NOMO-1 (cell line): ENCODE measurements around the gene GNG13.
"Not testable (repeated sequence)": the region's sequence is repeated elsewhere in the genome, so short reads cannot be mapped to it uniquely, and the experiment has no call there.

Source experiments
- DNase-seq, 2 experiments: peaks; one replicate each; lab custom pipeline; 2025; ENCODE audit not compliant: unreplicated experiment in 2 of 2; lab: John Stamatoyannopoulos, UW

Gene GNG13

GRCh38 chr16:832652-833336 is 32.3 kb upstream of the GNG13 start:
- no peak for DNase-seq

DNA sequence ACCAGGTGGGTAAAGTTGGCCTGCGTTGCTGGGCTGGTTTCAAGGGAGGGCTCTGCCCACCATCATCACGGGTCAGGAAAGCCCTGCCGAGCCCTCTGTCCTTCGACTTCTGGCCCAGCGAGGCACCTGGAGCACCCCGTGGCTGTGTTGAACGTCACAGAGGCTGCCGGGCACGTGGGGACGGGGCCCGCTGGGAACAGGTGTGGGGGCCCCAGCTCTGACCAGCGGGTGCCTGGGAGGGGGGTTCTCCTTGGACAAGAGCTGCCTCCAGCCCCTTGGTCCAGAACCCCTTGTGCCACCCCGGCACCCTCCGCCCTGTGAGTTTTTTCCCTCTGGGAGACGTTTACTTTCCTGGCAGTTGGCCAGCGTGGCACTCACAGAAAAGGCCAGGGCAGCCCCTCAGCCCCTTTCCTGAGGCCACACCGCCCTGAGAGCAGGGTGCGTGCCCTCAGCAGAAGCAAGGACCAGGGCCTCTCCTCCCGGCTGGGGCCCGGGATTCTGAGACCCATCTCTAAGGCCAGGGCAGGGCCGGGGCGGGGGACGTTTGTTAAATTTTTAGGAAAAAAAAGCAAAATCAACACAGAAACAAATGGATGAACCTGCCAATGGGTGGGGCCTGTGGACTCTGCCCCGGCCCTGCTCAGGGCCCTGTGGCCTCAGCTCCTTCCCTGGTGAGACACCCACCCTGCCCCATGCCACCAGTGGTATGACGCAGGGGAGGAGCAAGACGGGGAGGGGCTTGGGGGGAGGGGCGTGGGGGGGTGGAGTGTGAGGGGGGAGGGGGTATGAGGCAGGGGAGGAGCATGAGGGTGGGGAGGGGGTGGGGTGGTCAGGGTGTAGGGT is 31.3 kb upstream of the GNG13 start:
- DNase-seq = no peak

GRCh38 chr16:830871-831570 is 30.5 kb upstream of the GNG13 start:
- DNase-seq = no peak

- no peak for DNase-seq
Measured at GRCh38 chr16:830107-830870, 29.8 kb upstream of the GNG13 start.

GRCh38 chr16:828891-829290 is 28.4 kb upstream of the GNG13 start:
- DNase-seq = no peak

DNA sequence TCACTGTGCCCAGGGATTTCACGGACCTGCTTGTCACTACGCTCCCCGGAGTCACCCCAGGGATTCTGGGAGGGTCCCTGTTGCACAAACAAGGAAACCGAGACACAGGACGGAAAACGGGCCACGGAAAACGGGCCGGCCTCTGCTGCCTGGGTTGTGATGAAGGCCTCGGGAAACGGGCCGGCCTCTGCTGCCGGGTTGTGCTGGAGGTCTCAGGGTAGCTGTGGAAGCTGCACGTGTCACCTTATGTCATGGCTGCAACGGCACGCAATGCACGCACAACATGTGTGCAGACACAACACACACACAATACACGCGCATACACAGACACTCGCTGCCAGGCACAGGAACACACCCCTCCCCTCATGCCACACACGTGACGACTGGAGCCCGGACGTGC is 27.0 kb upstream of the GNG13 start:
- DNase-seq = no peak

- DNase-seq = no peak
Measured at GRCh38 chr16:825341-826061, 25.0 kb upstream of the GNG13 start.

GRCh38 chr16:824601-825000 is 24.1 kb upstream of the GNG13 start:
- no peak for DNase-seq

DNA sequence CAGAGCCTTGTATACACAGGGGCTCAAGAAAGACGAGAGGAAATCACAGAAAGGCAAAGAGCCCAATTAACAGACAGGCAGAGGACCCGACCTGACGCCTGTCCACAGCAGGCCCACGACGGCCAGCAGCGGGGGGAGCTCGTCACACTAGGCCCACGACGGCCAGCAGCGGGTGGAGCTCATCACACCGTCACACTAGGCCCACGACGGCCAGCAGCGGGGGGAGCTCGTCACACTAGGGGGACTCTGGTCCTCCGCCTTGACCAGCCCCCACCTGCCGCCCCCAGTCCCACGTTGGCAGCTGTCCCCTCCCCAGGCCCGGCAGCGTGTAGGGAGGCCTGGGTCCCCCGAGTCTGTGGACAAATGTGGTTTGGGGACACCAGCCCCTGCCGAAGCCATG is 23.7 kb upstream of the GNG13 start:
- DNase-seq = no peak

GRCh38 chr16:822909-823297 is 22.4 kb upstream of the GNG13 start:
- no peak for DNase-seq

DNA sequence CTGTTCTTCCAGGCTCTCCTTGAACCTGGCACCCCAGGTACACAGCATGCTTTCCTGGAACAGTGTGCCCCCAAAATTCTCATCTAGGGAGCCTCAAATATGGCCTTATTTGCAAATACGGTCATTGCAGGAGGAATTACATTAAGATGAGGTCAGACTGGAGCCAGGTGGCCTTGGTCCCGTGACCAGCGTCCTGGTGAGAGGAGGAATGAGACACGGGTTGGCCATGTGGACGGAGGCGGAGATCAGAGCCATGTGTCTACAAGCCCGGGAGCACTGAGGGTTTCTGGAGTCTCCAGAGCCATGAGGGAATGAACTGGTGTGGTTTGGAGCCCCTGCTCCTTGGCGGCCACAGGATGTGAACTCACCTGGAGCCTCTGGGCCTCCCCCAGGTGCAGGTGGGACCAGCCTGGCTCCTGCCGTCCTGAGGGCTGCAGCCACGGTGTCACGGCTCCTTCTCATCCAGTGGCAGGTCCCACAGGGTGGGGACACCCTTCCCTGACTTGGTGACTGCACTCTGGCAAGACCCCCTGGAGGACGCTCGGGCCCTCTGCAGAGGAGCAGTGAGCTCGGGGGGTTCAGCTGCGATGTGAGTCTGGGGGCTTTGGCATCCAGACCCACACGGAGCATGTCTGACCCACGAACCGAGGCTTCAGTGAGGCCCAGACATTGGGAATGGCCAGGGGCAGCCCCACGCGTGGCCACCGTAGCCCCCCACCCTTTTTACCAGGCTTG is 21.8 kb upstream of the GNG13 start:
- DNase-seq = no peak

DNA sequence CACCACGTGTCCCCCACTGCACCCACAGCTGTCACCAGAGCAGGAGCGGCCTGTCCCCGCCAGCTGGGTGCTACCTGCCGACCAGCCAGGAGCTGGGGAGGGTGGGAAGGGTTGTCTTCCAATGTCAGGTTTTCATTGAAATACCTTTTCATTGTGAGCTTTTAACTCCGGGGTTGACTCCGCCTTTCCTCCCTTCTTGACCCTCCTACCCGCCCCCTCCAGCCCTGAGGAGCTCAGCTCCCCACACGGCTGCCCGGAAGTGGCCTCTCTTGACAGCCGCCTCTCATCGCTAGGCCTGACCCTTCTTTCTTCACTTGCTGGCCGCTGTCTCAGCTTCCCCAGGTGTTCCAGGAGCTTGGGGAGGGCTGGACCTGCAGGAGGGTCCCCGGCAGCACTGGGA is 21.2 kb upstream of the GNG13 start:
- DNase-seq = no peak

GRCh38 chr16:820748-821147 is 20.2 kb upstream of the GNG13 start:
- no peak for DNase-seq

DNA sequence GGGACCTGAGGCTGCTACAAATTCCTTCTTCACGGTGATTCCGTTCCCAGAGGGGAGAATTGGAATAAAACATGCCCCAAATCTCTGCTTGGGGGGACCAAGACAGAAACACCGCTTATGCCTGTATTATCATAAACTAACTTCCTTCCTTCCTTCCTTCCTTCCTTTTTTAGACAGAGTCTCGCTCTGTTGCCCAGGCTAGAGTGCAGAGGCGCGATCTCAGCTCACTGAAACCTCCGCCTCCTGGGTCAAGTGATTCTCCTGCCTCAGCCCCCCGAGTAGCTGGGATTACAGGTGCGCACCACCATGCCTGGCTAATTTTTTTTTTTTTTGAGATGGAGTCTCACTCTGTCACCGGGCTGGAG is 19.5 kb upstream of the GNG13 start:
- not testable (repeated sequence) for DNase-seq

DNA sequence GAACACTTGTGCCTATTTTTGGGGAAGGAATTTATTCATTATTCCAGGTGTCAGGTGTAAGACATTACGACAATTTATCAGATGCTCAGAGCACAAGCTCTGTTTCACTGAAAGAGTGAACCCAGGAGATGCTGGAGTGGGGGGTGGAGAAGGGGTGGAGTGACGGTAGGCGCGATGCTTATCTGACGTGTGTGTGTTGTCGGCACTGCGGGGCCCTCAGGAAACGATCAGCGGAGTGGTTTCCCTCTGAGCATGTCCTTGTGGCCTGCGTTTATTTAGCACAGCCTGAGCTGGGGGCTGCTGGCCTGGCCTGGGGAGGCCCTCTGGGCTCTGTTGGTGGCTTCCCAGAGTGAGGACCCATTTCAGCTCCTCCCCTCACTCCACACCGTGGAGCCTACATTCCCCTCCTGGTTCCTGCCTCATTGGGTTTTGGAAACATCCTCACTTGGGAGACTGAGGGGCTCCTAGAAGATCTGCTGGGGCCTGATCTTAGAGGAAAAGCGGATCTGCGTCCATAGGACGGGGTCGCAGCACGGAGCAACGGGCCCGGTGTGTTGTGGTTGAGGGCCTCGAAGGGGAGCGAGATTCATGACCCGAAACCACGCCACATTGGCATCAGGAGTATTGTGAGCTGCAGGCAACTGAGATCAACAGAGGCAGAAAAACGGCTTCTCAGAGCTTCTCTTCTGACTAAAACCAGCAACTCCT is 19.0 kb upstream of the GNG13 start:
- no peak for DNase-seq

GRCh38 chr16:818592-818991 is 18.1 kb upstream of the GNG13 start:
- no peak for DNase-seq

- DNase-seq = no peak
Measured at GRCh38 chr16:818132-818531, 17.6 kb upstream of the GNG13 start.

- no peak for DNase-seq
Measured at GRCh38 chr16:817001-817906, 16.7 kb upstream of the GNG13 start.
